Lower leg skin (tissue), 4 donors: Measurements from ENCODE around the gene OR2W1. TPM values are rescaled to one million over a fixed set of nuclear protein-coding genes. Genes with fewer than 3 reads are reported as not detected.

Source experiments
- DNase-seq, 2 donors: peaks; one replicate each; pipeline ENCODE4 v3.0.0-alpha.2; 2019; ENCODE audit warnings: low spot score in 2 of 2
- H3K4me3 ChIP-seq: fragments of 200-600 bp; sonication (generic); 2 replicates; pipeline ENCODE4 v1.5.1; 2017; ENCODE audit warnings: mild to moderate bottlenecking, low read depth; ENCODE audit not compliant: poor library complexity, severe bottlenecking
- POLR2A ChIP-seq, 2 donors: fragments of 450-650 bp; IDR thresholded peaks; one replicate each; pipeline ENCODE4 v1.6.1; 2016 to 2017; ENCODE audit warnings: antibody characterized with exemption in 2 of 2, mild to moderate bottlenecking in 1 of 2, moderate library complexity in 1 of 2
- WGBS, 2 donors: methylation state at CpG; one replicate each; pipeline ENCODE4 v1.1.5; 2018; 5-methylcytosine and 5-hydroxymethylcytosine counted together
- intact Hi-C: fragments of 100-400 bp; cut with DNase I; formaldehyde crosslinking; loops from one replicate; pipeline ENCODE4 v1.15.0; 2023; ENCODE audit warnings: low total_unique reads
- total RNA-seq, 4 donors: library from RNA; depleted of rRNA; stranded (reverse); fragments of >200 nt; gene quantifications; one replicate each; pipeline ENCODE4 v1.1.0, GENCODE V29; 2016
- TF ChIP-seq, protein P1 (sequence below), 3 donors: fragments of 450-650 bp; IDR thresholded peaks; one replicate each; pipeline ENCODE4 v1.5.1; 2016; ENCODE audit warnings: antibody characterized with exemption in 3 of 3, mild to moderate bottlenecking in 3 of 3, moderate library complexity in 2 of 3

The OR2W1 gene
- total RNA-seq, 4 donors from 2014 or later, result not detected

DNA sequence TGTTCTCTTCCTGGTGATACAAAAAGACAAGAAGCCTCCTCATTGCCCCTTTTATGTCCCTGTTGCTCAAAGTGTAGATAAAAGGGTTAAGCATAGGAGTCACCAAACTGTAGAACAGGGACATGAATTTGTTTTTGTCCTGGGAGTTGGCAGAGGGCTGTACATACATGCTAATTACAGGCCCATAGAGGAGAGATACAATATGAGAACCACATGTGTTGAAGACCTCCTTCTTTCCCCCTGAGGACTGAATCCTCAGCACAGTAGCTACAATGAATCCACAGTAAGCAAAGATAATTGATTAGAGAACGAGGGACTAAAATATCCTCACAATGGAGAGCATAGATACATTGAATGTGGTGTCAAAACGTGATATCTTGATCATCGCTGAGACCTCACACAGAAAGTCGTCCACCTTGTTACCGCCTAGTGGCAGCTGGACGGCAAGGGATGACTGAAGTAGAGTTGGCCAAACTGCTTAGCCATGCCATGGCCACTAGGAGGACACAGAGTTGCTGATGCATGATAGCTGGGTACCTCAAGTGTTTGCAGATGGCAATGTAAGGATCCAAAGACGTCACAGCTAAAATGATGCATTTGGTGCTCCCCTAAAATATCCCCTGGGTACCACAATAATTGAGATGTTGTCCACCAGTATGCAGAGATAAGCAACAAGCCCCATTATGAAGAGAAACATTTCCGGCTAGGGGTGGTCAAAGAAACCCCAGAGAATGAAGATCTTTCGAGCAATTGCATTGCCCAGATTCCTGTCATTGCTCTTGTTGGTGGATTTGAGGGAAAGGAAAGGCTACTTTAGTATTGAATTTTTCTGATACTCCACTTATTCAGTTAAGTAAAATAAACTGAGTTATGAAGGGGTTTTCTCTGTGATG is 27.1 kb upstream of the OR2W1 start:
- 36 to 43% methylated on average over 9 of the region's 9 CpGs for WGBS, 2 donors
- H3K4me3 ChIP-seq, result no peak overlapping the region
- no peak for DNase-seq
- TF ChIP-seq, protein P1, sequence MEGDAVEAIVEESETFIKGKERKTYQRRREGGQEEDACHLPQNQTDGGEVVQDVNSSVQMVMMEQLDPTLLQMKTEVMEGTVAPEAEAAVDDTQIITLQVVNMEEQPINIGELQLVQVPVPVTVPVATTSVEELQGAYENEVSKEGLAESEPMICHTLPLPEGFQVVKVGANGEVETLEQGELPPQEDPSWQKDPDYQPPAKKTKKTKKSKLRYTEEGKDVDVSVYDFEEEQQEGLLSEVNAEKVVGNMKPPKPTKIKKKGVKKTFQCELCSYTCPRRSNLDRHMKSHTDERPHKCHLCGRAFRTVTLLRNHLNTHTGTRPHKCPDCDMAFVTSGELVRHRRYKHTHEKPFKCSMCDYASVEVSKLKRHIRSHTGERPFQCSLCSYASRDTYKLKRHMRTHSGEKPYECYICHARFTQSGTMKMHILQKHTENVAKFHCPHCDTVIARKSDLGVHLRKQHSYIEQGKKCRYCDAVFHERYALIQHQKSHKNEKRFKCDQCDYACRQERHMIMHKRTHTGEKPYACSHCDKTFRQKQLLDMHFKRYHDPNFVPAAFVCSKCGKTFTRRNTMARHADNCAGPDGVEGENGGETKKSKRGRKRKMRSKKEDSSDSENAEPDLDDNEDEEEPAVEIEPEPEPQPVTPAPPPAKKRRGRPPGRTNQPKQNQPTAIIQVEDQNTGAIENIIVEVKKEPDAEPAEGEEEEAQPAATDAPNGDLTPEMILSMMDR (IDR thresholded peaks at IDR 0.05), result no peak
- TF ChIP-seq POLR2A (IDR thresholded peaks at IDR 0.05), result no peak
- intact Hi-C loops, result no loop called here

DNA sequence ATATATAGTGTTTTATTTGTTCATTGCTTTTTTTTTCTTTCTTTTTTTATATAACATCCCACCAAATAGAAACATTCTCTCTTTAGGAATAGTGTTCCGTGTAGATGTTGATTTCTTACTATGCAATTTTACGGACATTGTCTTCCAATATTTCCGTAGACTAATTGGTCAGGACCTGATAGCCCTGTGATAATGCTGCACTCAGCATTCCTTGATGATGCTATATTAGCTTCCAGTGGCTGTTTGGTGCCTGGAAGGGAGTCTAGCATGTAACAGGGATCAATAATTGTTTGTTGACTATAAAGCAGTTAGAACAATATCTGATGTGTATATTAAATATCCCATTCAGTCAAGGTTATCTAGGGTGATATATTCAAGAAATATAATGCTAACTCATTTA is 6.7 kb upstream of the OR2W1 start:
- intact Hi-C loops, result no loop called here
- no peak overlapping the region for H3K4me3 ChIP-seq
- TF ChIP-seq POLR2A (IDR thresholded peaks at IDR 0.05), result no peak
- TF ChIP-seq, protein P1 (IDR thresholded peaks at IDR 0.05), result no peak
- DNase-seq, result no peak
- WGBS, 2 donors, result 85 to 92% methylated on average over 3 of the region's 3 CpGs

DNA sequence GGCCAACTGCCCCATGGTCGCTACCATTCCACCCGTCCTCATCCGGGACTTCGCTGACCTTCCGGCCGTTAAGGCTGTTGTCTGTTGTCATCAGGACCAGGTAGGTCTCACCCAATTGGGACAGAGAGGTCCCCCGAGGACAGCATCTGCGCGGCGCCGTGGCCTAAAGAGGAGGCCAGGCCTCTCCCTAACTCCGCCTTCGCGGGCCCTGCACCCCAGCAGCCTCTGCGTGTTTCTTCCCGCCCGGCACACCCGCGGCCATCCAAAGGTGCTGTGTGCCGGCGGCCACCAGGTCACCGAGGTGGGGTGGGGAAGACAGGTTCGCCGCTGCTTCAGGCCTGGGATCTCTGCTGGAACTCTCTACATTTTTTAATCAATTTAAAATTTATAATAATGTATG is 9.0 kb downstream of the OR2W1 start:
- intact Hi-C loops, result no loop called here
- TF ChIP-seq, protein P1 (IDR thresholded peaks at IDR 0.05), result no peak
- TF ChIP-seq POLR2A (IDR thresholded peaks at IDR 0.05), result no peak
- DNase-seq, result no peak
- H3K4me3 ChIP-seq, result no peak overlapping the region
- WGBS, 2 donors, result 91 to 94% methylated on average over 23 to 24 of the region's 24 CpGs

DNA sequence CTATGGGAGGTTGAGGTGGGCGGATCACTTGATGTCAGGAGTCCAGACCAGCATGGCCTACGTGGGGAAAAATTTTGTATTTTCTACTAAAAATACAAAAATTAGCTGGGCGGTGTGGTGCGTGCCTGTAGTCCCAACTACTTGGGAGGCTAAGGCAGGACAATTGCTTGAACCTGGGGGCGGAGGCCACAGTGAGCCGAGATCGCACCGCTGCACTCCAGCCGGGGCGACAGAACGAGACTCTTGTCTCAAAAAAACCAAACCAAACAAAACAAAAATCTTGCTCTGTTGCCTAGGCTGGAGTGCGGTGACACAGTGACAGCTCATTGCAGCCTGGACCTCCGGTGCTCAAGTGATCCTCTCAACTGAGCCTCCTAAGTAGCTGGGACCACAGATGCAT is 16.2 kb downstream of the OR2W1 start:
- intact Hi-C loops, result loop anchor here (10.0 kb wide), 1 partner anchor 334 kb away; no protein-coding TSS in a partner anchor
- no peak overlapping the region for H3K4me3 ChIP-seq
- WGBS, 2 donors, result 87 to 91% methylated on average over 13 of the region's 13 CpGs
- no peak for DNase-seq
- TF ChIP-seq, protein P1 (IDR thresholded peaks at IDR 0.05), result no peak
- TF ChIP-seq POLR2A (IDR thresholded peaks at IDR 0.05), result no peak

DNA sequence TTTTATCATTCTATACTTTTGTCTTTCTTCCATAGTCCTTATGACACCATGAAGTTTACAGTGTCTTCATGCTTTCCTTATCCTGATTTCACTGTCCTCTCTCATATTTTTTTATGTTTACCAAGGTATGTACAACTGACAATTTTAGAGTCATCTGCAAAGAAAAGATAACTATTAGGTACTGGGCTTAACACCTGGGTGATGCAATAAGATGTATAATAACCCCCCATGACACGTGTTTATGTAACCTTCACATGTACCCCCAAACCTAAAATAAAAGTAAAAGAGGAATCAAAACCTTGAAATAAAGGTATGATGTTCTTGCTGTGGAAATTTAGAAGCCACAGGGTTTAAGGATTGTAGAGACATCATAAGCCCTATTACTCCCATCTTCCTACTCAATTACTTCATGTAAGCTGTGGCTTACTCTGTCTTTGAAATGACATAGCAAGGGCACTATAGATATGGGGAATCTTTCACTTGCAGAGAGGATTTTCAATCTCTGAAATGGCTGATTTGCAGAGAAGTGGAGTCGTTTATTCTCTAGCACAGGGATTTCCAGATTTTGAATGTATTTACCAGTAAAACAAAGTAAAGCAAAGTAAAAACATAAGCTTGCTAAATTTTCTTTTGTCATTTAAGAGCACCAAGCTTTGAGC is 18.9 kb downstream of the OR2W1 start:
- H3K4me3 ChIP-seq, result no peak overlapping the region
- intact Hi-C loops, result loop anchor here (10.0 kb wide), 1 partner anchor 331 kb away; no protein-coding TSS in a partner anchor
- DNase-seq, result no peak
- 41 to 50% methylated on average over 2 of the region's 2 CpGs for WGBS, 2 donors
- TF ChIP-seq, protein P1 (IDR thresholded peaks at IDR 0.05), result no peak
- TF ChIP-seq POLR2A (IDR thresholded peaks at IDR 0.05), result no peak
